Measurements from ENCODE around the gene COLEC12.

The COLEC12 gene

GRCh38 chr18:434410-434809 lies 66.1 kb downstream of the COLEC12 start:
- DNase-seq, result no peak

GRCh38 chr18:433960-434359 lies 66.5 kb downstream of the COLEC12 start:
- DNase-seq, result no peak

- DNase-seq, result no peak
Observed at GRCh38 chr18:433298-433697, 67.2 kb downstream of the COLEC12 start.

GRCh38 chr18:432791-433190 lies 67.7 kb downstream of the COLEC12 start:
- DNase-seq, result no peak

- DNase-seq, result no peak
Observed at GRCh38 chr18:429030-429429, 71.5 kb downstream of the COLEC12 start.

- peak; percentile 28 for DNase-seq
Observed at GRCh38 chr18:427005-427404, 73.5 kb downstream of the COLEC12 start.

GRCh38 chr18:425106-425745 lies 75.3 kb downstream of the COLEC12 start:
- DNase-seq, result no peak

- no peak for DNase-seq
Observed at GRCh38 chr18:424668-425067, 75.8 kb downstream of the COLEC12 start.

GRCh38 chr18:424071-424661 lies 76.3 kb downstream of the COLEC12 start:
- no peak for DNase-seq

GRCh38 chr18:422966-423365 lies 77.5 kb downstream of the COLEC12 start:
- DNase-seq, result no peak

- no peak for DNase-seq
Observed at GRCh38 chr18:421247-422155, 79.0 kb downstream of the COLEC12 start.

GRCh38 chr18:420661-421246 lies 79.7 kb downstream of the COLEC12 start:
- DNase-seq, result no peak

- DNase-seq, result no peak
Observed at GRCh38 chr18:419541-420175, 80.8 kb downstream of the COLEC12 start.

GRCh38 chr18:417495-417894 lies 83.0 kb downstream of the COLEC12 start:
- DNase-seq, result no peak

- no peak for DNase-seq
Observed at GRCh38 chr18:416930-417329, 83.6 kb downstream of the COLEC12 start.

- DNase-seq, result no peak
Observed at GRCh38 chr18:415617-416612, 84.6 kb downstream of the COLEC12 start.

- no peak for DNase-seq
Observed at GRCh38 chr18:415047-415446, 85.5 kb downstream of the COLEC12 start.

- DNase-seq, result no peak
Observed at GRCh38 chr18:413233-413632, 87.3 kb downstream of the COLEC12 start.

- no peak for DNase-seq
Observed at GRCh38 chr18:410047-410455, 90.5 kb downstream of the COLEC12 start.

- DNase-seq, result no peak
Observed at GRCh38 chr18:408367-408766, 92.1 kb downstream of the COLEC12 start.

- DNase-seq, result no peak
Observed at GRCh38 chr18:407626-408224, 92.8 kb downstream of the COLEC12 start.

All from RPMI8226 (cell line).